Psoas muscle (tissue), 8 donors: ENCODE data around the gene TNNT3. TPM values are rescaled to one million over a fixed set of nuclear protein-coding genes. Genes with fewer than 3 reads are reported as not detected.

Experiments used
- ATAC-seq, 4 donors: fragments of 200-7000 bp; cut with Tn5 transposase; one replicate each; pipeline ENCODE4 v1.9.1; 2020; ENCODE audit warnings: moderate library complexity in 3 of 4, mild to moderate bottlenecking in 2 of 4
- DNase-seq, 2 donors: peaks; one replicate each; pipeline ENCODE4 v3.0.0-alpha.2; 2020
- H3K27ac ChIP-seq: fragments of 200-600 bp; one replicate; pipeline ENCODE4 v1.8.0; 2022
- H3K27me3 ChIP-seq, 3 donors: fragments of 200-600 bp in 1 of 3; one replicate each; pipeline versions ENCODE4 v1.6.1 to v1.8.0; 2013 to 2022; ENCODE audit warnings: low read length in 2 of 3, mild to moderate bottlenecking in 2 of 3, moderate library complexity in 1 of 3; ENCODE audit not compliant: insufficient read depth in 3 of 3
- H3K36me3 ChIP-seq, 2 donors: fragments of 200-600 bp in 1 of 2; one replicate each; pipeline versions ENCODE4 v1.6.1 to v1.8.0; 2013 to 2022; ENCODE audit warnings: low read depth in 1 of 2, mild to moderate bottlenecking in 1 of 2, moderate library complexity in 1 of 2; ENCODE audit not compliant: insufficient read depth in 1 of 2
- H3K4me1 ChIP-seq: fragments of 200-600 bp; one replicate; pipeline ENCODE4 v1.8.0; 2022
- H3K4me3 ChIP-seq: fragments of 200-600 bp; one replicate; pipeline ENCODE4 v1.8.0; 2022; ENCODE audit warnings: mild to moderate bottlenecking
- H3K9me3 ChIP-seq: fragments of 200-600 bp; one replicate; pipeline ENCODE4 v1.8.0; 2022
- WGBS, 3 donors: extraction: QIAGEN DNeasy Blood & Tissue Kit; methylation state at CpG; one replicate each; pipeline versions ENCODE4 v1.1.6 to v1.1.7; 2013; 5-methylcytosine and 5-hydroxymethylcytosine counted together
- intact Hi-C, 2 donors: fragments of 100-400 bp; cut with DNase I; formaldehyde crosslinking; loops; one replicate each; pipeline versions ENCODE4 v1.11.0 to v1.14.2; 2022
- polyA plus RNA-seq, 3 donors: library from polyadenylated mRNA; stranded (reverse); fragments of 200-250 nt; gene quantifications; one replicate each; pipeline ENCODE4 v1.2.3, GENCODE V29; 2013
- total RNA-seq, 4 donors: library from RNA; stranded (reverse); fragmentation: NEBNext Ultra II Directional in 2 of 4; extraction: Animal tissue kit (Norgen Biotek cat#: 25700) in 2 of 4; gene quantifications; one replicate each; pipeline versions ENCODE4 v1.2.1 to v1.2.4, GENCODE V29; 2021 to 2023
- TF ChIP-seq, protein P1 (sequence below): fragments of 200-600 bp; IDR thresholded peaks from one replicate; pipeline ENCODE4 v1.8.0; 2022; ENCODE audit warnings: antibody characterized with exemption
- donor health status: healthy with polysubstance abuse.
- donor health status: DM: no; HTN: no; CAD: no; lungs with moderate emphysema.
- donor health status: Bipolar disorder and iron deficiency.
- donor health status: healthy.
- donor health status: DM: yes; HTN: yes; CAD: no.
- donor health status: DM: no; HTN: no; CAD: no.
- donor health status: DM: no; HTN: no; CAD: no.
- donor health status: DM: yes; HTN: yes; CAD: no.

Gene TNNT3
- total and polyA plus RNA-seq, 7 donors = 1,367 to 7,638 (median 3,289) TPM

DNA sequence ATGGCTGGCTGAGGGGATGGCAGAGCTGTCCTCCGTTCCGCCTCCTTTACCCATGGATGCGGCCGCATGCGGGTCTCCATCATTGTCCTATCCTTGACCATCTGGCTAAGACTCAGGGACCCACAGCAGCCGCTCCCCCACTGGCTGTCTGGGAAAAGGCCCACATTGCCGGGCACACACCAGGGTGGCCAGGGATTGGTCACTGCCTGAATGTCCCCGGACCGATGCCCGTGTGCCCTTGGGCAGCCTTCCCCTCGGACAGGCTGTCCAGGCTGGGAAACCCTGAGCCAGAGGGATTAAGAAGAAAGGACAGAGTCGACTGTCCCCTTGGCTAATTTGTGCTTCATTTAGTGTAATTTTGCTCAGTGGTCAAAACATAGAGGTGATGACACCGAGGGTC is 55.7 kb downstream of the TNNT3 start:
- intact Hi-C loops = no loop called here
- Histone ChIP-seq H3K4me1 (no peaks in the 10 kb centered on the region), H3K36me3 (no peaks in the 10 kb centered on the region), H3K27ac (no peak overlapping the region), H3K9me3 (no peaks in the 10 kb centered on the region), H3K4me3 (no peak overlapping the region), H3K27me3 (no peaks in the 10 kb centered on the region)
- WGBS, 3 donors = no CpG with 5 or more reads among the region's 13 CpGs
- TF ChIP-seq, protein P1, sequence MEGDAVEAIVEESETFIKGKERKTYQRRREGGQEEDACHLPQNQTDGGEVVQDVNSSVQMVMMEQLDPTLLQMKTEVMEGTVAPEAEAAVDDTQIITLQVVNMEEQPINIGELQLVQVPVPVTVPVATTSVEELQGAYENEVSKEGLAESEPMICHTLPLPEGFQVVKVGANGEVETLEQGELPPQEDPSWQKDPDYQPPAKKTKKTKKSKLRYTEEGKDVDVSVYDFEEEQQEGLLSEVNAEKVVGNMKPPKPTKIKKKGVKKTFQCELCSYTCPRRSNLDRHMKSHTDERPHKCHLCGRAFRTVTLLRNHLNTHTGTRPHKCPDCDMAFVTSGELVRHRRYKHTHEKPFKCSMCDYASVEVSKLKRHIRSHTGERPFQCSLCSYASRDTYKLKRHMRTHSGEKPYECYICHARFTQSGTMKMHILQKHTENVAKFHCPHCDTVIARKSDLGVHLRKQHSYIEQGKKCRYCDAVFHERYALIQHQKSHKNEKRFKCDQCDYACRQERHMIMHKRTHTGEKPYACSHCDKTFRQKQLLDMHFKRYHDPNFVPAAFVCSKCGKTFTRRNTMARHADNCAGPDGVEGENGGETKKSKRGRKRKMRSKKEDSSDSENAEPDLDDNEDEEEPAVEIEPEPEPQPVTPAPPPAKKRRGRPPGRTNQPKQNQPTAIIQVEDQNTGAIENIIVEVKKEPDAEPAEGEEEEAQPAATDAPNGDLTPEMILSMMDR = no peak
- DNase-seq (no peak), ATAC-seq (peak in 3 of 4 donors; percentile 47 to 70 (median 66))

DNA sequence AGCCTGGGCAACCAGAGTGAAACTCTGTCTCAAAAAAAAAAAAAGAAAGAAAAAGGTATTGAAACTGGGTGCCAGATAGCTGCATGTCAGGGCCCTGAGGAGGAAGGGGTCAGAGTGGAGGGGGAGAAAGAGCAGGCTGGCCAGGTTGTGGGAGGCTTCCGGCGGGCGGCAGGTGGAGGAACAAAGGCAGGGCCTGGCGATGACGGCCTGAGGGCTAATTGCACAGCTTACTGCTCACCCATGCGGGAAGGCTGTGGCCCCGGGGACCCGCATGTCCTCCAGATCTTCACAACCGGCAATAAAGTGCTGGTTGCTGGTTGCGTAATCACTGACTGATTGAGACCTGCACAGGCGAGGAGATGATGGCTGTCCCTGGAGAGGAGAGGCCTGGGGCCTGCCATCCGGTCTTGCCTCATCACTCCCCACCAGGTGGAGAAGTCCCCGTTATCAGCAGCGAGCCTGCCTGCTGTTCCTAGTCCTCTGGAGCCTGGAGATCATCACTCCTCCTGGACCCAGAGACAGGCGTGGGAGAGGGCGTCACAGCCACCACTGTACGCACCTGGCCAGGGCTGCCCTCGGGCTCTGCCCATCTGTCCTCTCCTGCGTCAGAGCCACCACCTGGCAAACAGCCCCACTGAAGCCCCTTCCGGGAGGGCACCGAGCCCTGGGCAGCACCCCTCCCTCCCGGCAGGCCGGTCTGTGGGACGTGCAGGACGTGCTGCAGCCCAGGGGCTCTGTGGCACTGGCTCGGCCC is 59.4 kb downstream of the TNNT3 start:
- Histone ChIP-seq H3K27me3 (no peaks in the 10 kb centered on the region), H3K4me1 (no peaks in the 10 kb centered on the region), H3K4me3 (no peak overlapping the region), H3K9me3 (no peaks in the 10 kb centered on the region), H3K27ac (no peak overlapping the region), H3K36me3 (no peaks in the 10 kb centered on the region)
- WGBS, 3 donors = 50 to 76% methylated on average over 2 to 8 of the region's 26 CpGs; no CpG with 5 or more reads in 1 of the 3 donors
- intact Hi-C loops = no loop called here
- DNase-seq (peak in 1 of 2 donors; percentile 24), ATAC-seq (peak; percentile 19 to 48 (median 40))
- TF ChIP-seq, protein P1 = no peak

DNA sequence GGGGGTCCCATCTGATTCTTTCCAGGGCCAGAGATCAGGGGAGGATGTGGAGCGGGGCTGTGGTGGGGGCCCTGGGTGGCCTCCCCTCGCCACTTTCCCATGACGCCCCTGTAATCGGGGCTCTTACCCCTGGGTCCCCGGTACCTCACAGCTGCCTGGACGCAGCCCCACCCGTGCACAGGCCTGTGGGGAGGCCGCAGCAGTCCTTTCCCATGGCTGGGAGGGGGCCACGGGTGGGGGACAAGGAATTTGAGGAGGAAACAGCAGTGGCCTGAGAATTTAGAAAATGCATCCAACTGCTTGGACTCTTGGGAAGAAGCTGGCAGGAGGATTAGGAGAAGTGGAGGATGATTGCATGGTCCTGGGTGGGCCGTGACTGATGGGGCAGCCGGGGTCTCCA is 60.1 kb downstream of the TNNT3 start:
- Histone ChIP-seq H3K4me1 (no peaks in the 10 kb centered on the region), H3K36me3 (no peaks in the 10 kb centered on the region), H3K27me3 (no peaks in the 10 kb centered on the region), H3K9me3 (no peaks in the 10 kb centered on the region), H3K4me3 (no peak overlapping the region), H3K27ac (no peak overlapping the region)
- no peak for DNase-seq
- 53 to 93% methylated on average over 2 to 4 of the region's 11 CpGs; no CpG with 5 or more reads in 1 of the 3 donors for WGBS, 3 donors
- no peak for ATAC-seq
- TF ChIP-seq, protein P1 = no peak
- intact Hi-C loops = no loop called here

DNA sequence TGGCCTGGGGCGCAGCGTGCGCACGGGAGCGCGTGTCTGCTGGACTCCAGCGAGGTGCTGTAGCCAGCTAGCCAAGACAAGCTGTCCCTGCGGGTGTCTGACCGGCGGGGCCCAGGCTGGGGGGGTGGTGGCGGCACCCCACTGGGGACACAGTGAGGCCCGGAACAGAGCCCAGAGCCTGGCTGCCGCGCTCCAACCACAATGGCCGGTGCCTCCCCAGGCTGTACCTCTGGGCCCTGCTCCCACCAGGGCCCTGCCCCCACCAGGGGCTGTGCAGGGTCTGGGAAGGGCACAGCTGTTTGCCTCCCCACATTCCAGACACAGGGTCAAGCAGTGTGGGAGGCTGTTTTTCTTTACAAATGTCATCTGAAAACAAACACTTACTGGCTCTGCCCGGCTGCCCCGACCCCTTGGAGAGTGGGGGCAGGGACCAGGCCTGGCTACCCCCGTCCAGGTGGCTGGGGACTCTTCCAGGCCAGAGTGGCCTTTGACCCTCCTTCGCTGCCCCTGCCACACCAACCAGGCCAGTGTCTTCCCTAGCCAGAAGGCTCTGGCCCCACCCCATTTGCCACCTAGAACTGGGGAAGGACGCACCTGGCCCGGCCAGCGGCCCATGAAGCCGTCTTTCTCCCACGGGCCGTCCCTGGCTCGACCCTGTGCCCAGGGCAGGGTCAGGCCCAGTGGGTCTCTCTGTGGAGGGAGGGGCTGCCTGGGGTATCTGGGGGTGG is 63.5 kb downstream of the TNNT3 start:
- Histone ChIP-seq H3K4me1 (no peaks in the 10 kb centered on the region), H3K27me3 (no peaks in the 10 kb centered on the region), H3K9me3 (no peaks in the 10 kb centered on the region), H3K4me3 (no peak overlapping the region), H3K36me3 (no peaks in the 10 kb centered on the region), H3K27ac (no peak overlapping the region)
- ATAC-seq = peak in 3 of 4 donors; percentile 7 to 31 (median 22)
- no peak for DNase-seq
- TF ChIP-seq, protein P1 = no peak
- intact Hi-C loops = no loop called here
- WGBS, 3 donors = no CpG with 5 or more reads among the region's 26 CpGs
